Measurements from ENCODE around the gene LAMA1.

The LAMA1 gene

GRCh38 chr18:7059276-7059675 is 58.3 kb downstream of the LAMA1 start:
- H3K36me3 ChIP-seq (ENCODE audit: control insufficient read depth in 4 of 4, insufficient read depth in 4 of 4, low read length in 3 of 4), result no peaks in the 10 kb centered on the region
- DNase-seq, result no peak
- 94% methylated on average over 2 of the region's 2 CpGs for WGBS (ENCODE audit: insufficient coverage)
- H3K27ac ChIP-seq (ENCODE audit: insufficient read depth in 1 of 2, low read depth in 1 of 2, low read length in 2 of 2, poor library complexity in 1 of 2, severe bottlenecking in 2 of 2), result no peak overlapping the region
- H3K4me1 ChIP-seq (ENCODE audit: control extremely low read depth in 1 of 4, control insufficient read depth in 4 of 4, insufficient read depth in 4 of 4, low read length in 3 of 4), result no peaks in the 10 kb centered on the region
- CTCF ChIA-PET, result no interaction called here
- H3K9me3 ChIP-seq (ENCODE audit: control extremely low read depth in 1 of 5, control insufficient read depth in 4 of 5, insufficient read depth in 2 of 5, low read depth in 1 of 5, low read length in 4 of 5), result no peaks in the 10 kb centered on the region
- no peak overlapping the region for H3K4me3 ChIP-seq (ENCODE audit: control insufficient read depth in 1 of 7, extremely low read depth in 1 of 7, insufficient read depth in 4 of 7, low read depth in 2 of 7, low read length in 6 of 7)
- H3K27me3 ChIP-seq (replicated peaks in 2 of 5; ENCODE audit: control insufficient read depth in 4 of 5, insufficient read depth in 5 of 5, low read length in 4 of 5), result peaks cover 0 to 3% (median 0%) of the 10 kb centered on the region in 5 experiments
- POLR2A ChIA-PET, result no interaction called here

DNA sequence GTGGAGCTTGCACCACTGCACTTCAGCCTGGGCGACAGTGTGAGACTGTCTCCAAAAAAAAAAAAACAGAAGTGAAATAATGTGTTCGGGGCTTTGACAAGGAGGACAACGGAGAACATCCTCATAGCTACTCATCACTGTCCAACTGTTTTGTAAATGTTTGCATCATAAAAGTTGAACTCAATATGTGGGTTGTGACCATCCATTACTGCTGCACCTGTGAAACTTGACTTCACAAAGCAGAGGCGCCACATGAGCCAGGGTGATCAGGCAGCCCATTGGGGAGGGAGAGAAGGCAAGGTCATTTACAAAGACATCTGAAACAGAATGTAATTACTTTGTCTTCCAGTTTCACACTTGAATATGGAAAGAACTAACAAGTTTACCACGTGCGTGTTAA is 61.6 kb downstream of the LAMA1 start:
- ChIA-PET CTCF (no interaction called here), POLR2A (no interaction called here)
- Histone ChIP-seq H3K27ac (ENCODE audit: insufficient read depth in 1 of 2, low read depth in 1 of 2, low read length in 2 of 2, poor library complexity in 1 of 2, severe bottlenecking in 2 of 2) (no peak overlapping the region), H3K27me3 (replicated peaks in 2 of 5; ENCODE audit: control insufficient read depth in 4 of 5, insufficient read depth in 5 of 5, low read length in 4 of 5) (no peaks in the 10 kb centered on the region), H3K4me3 (ENCODE audit: control insufficient read depth in 1 of 7, extremely low read depth in 1 of 7, insufficient read depth in 4 of 7, low read depth in 2 of 7, low read length in 6 of 7) (no peak overlapping the region), H3K36me3 (ENCODE audit: control insufficient read depth in 4 of 4, insufficient read depth in 4 of 4, low read length in 3 of 4) (no peaks in the 10 kb centered on the region), H3K9me3 (ENCODE audit: control extremely low read depth in 1 of 5, control insufficient read depth in 4 of 5, insufficient read depth in 2 of 5, low read depth in 1 of 5, low read length in 4 of 5) (no peaks in the 10 kb centered on the region), H3K4me1 (ENCODE audit: control extremely low read depth in 1 of 4, control insufficient read depth in 4 of 4, insufficient read depth in 4 of 4, low read length in 3 of 4) (no peaks in the 10 kb centered on the region)
- 100% methylated on average over 3 of the region's 6 CpGs for WGBS (ENCODE audit: insufficient coverage)
- no peak for DNase-seq

GRCh38 chr18:7049951-7050350 is 67.6 kb downstream of the LAMA1 start:
- Histone ChIP-seq H3K4me1 (ENCODE audit: control extremely low read depth in 1 of 4, control insufficient read depth in 4 of 4, insufficient read depth in 4 of 4, low read length in 3 of 4) (no peaks in the 10 kb centered on the region), H3K27me3 (replicated peaks in 2 of 5; ENCODE audit: control insufficient read depth in 4 of 5, insufficient read depth in 5 of 5, low read length in 4 of 5) (peaks cover 0 to 4% (median 0%) of the 10 kb centered on the region in 5 experiments), H3K9me3 (ENCODE audit: control extremely low read depth in 1 of 5, control insufficient read depth in 4 of 5, insufficient read depth in 2 of 5, low read depth in 1 of 5, low read length in 4 of 5) (no peaks in the 10 kb centered on the region), H3K27ac (ENCODE audit: insufficient read depth in 1 of 2, low read depth in 1 of 2, low read length in 2 of 2, poor library complexity in 1 of 2, severe bottlenecking in 2 of 2) (no peak overlapping the region), H3K4me3 (ENCODE audit: control insufficient read depth in 1 of 7, extremely low read depth in 1 of 7, insufficient read depth in 4 of 7, low read depth in 2 of 7, low read length in 6 of 7) (no peak overlapping the region), H3K36me3 (ENCODE audit: control insufficient read depth in 4 of 4, insufficient read depth in 4 of 4, low read length in 3 of 4) (no peaks in the 10 kb centered on the region)
- CTCF ChIA-PET, result no interaction called here
- DNase-seq, result no peak
- WGBS (ENCODE audit: insufficient coverage), result 100% methylated on average over 3 of the region's 5 CpGs
- POLR2A ChIA-PET, result no interaction called here

DNA sequence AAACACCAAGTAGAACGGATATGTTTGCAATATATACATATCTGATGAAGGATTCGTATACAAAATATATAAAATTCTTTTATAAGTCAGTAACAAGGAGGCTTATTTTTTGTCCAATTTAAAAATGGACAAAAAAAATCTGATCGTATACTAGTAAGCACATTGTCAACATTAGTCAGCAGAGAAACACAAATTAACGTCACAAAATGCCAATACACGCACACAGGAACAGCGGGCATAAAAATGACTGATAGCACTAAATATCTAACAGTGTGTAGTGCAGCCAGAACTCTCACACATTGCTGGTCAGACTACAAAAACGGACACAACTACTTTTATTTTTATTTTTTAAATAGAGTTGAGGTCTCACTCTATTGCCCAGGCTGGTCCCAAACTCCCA is 69.5 kb downstream of the LAMA1 start:
- Histone ChIP-seq H3K27ac (ENCODE audit: insufficient read depth in 1 of 2, low read depth in 1 of 2, low read length in 2 of 2, poor library complexity in 1 of 2, severe bottlenecking in 2 of 2) (no peak overlapping the region), H3K4me1 (ENCODE audit: control extremely low read depth in 1 of 4, control insufficient read depth in 4 of 4, insufficient read depth in 4 of 4, low read length in 3 of 4) (no peaks in the 10 kb centered on the region), H3K27me3 (replicated peaks in 2 of 5; ENCODE audit: control insufficient read depth in 4 of 5, insufficient read depth in 5 of 5, low read length in 4 of 5) (peaks cover 0 to 4% (median 0%) of the 10 kb centered on the region in 5 experiments), H3K9me3 (ENCODE audit: control extremely low read depth in 1 of 5, control insufficient read depth in 4 of 5, insufficient read depth in 2 of 5, low read depth in 1 of 5, low read length in 4 of 5) (no peaks in the 10 kb centered on the region), H3K36me3 (ENCODE audit: control insufficient read depth in 4 of 4, insufficient read depth in 4 of 4, low read length in 3 of 4) (no peaks in the 10 kb centered on the region), H3K4me3 (ENCODE audit: control insufficient read depth in 1 of 7, extremely low read depth in 1 of 7, insufficient read depth in 4 of 7, low read depth in 2 of 7, low read length in 6 of 7) (no peak overlapping the region)
- ChIA-PET CTCF (no interaction called here), POLR2A (no interaction called here)
- 100% methylated on average over 4 of the region's 7 CpGs for WGBS (ENCODE audit: insufficient coverage)
- no peak for DNase-seq

- ChIA-PET CTCF (interaction anchor here (0.6 kb wide), 1 partner anchor 987 kb away, joined by 3 read pairs; no protein-coding TSS in a partner anchor), POLR2A (no interaction called here)
- Histone ChIP-seq H3K27me3 (replicated peaks in 2 of 5; ENCODE audit: control insufficient read depth in 4 of 5, insufficient read depth in 5 of 5, low read length in 4 of 5) (peaks cover 0 to 4% (median 0%) of the 10 kb centered on the region in 5 experiments), H3K27ac (ENCODE audit: insufficient read depth in 1 of 2, low read depth in 1 of 2, low read length in 2 of 2, poor library complexity in 1 of 2, severe bottlenecking in 2 of 2) (no peak overlapping the region), H3K9me3 (ENCODE audit: control extremely low read depth in 1 of 5, control insufficient read depth in 4 of 5, insufficient read depth in 2 of 5, low read depth in 1 of 5, low read length in 4 of 5) (no peaks in the 10 kb centered on the region), H3K36me3 (ENCODE audit: control insufficient read depth in 4 of 4, insufficient read depth in 4 of 4, low read length in 3 of 4) (no peaks in the 10 kb centered on the region), H3K4me1 (ENCODE audit: control extremely low read depth in 1 of 4, control insufficient read depth in 4 of 4, insufficient read depth in 4 of 4, low read length in 3 of 4) (no peaks in the 10 kb centered on the region), H3K4me3 (ENCODE audit: control insufficient read depth in 1 of 7, extremely low read depth in 1 of 7, insufficient read depth in 4 of 7, low read depth in 2 of 7, low read length in 6 of 7) (no peak overlapping the region)
- no CpG with 5 or more reads among the region's 1 CpG for WGBS (ENCODE audit: insufficient coverage)
- DNase-seq, result no peak
Measured at GRCh38 chr18:7047336-7047735, 70.3 kb downstream of the LAMA1 start.

DNA sequence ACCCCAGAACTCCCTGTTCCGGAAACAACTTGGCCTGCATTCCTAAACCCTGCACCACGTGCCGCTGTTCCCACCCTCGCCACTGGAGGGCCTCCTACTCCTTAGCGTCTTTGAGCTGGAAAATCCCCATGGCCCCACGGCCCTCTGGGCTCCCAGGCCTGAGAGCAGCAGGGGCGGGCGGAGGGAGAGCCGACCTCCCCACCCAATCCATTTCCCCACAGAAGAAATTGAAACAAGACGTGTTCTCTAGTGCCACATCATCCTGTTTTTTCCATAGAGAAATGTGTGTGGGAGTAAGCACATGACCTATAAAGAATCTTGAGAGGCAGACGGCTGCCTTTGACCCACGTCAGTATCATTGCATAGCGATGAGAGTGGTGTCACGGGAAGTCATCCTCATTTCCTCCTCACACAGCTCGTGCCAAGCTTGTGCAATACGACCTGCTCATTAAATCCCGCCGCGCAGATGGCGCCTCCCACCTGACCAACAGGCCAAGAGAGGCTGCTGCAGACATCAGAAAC is 79.2 kb downstream of the LAMA1 start:
- peaks cover 0 to 3% (median 0%) of the 10 kb centered on the region in 5 experiments for H3K27me3 ChIP-seq (replicated peaks in 2 of 5; ENCODE audit: control insufficient read depth in 4 of 5, insufficient read depth in 5 of 5, low read length in 4 of 5)
- peak in 2 of 3 donors; percentile 54 to 76 for DNase-seq
- no peaks in the 10 kb centered on the region for H3K9me3 ChIP-seq (ENCODE audit: control extremely low read depth in 1 of 5, control insufficient read depth in 4 of 5, insufficient read depth in 2 of 5, low read depth in 1 of 5, low read length in 4 of 5)
- ChIA-PET CTCF (interaction anchor here (1.0 to 2.6 kb wide), 2 partner anchors 137 to 139 kb away, joined by 5 to 10 read pairs; no protein-coding TSS in a partner anchor), POLR2A (no interaction called here)
- H3K4me3 ChIP-seq (ENCODE audit: control insufficient read depth in 1 of 7, extremely low read depth in 1 of 7, insufficient read depth in 4 of 7, low read depth in 2 of 7, low read length in 6 of 7), result peak overlapping the region in 1 of 7 experiments; percentile 40
- no peak overlapping the region for H3K27ac ChIP-seq (ENCODE audit: insufficient read depth in 1 of 2, low read depth in 1 of 2, low read length in 2 of 2, poor library complexity in 1 of 2, severe bottlenecking in 2 of 2)
- WGBS (ENCODE audit: insufficient coverage), result 49% methylated on average over 10 of the region's 20 CpGs
- H3K4me1 ChIP-seq (ENCODE audit: control extremely low read depth in 1 of 4, control insufficient read depth in 4 of 4, insufficient read depth in 4 of 4, low read length in 3 of 4), result no peaks in the 10 kb centered on the region
- no peaks in the 10 kb centered on the region for H3K36me3 ChIP-seq (ENCODE audit: control insufficient read depth in 4 of 4, insufficient read depth in 4 of 4, low read length in 3 of 4)

DNA sequence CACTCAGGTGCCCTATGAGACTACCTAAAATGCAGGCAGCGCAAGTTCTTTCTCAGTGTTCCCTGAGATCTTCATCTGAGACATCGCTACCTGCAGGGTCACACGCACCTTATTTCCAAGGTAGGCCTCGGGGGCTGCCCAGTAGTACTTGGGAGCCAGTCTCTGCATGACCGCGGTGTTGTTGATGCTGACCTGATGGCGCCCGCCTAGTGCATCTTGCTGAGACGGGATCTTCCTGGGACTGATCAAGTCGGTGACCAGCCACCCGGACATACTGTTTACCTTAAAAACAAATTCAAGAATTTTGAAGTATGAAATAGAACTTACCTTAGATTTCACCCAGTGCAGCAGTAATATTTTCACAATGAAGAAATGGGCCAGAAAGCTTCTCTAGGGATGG is 80.1 kb downstream of the LAMA1 start:
- POLR2A ChIA-PET, result no interaction called here
- H3K27ac ChIP-seq (ENCODE audit: insufficient read depth in 1 of 2, low read depth in 1 of 2, low read length in 2 of 2, poor library complexity in 1 of 2, severe bottlenecking in 2 of 2), result no peak overlapping the region

More for the DNA sequence above, 80.1 kb downstream of the LAMA1 start:
- 98% methylated on average over 11 of the region's 11 CpGs for WGBS (ENCODE audit: insufficient coverage)
- no peak for DNase-seq
- H3K9me3 ChIP-seq (ENCODE audit: control extremely low read depth in 1 of 5, control insufficient read depth in 4 of 5, insufficient read depth in 2 of 5, low read depth in 1 of 5, low read length in 4 of 5), result no peaks in the 10 kb centered on the region
- no peaks in the 10 kb centered on the region for H3K4me1 ChIP-seq (ENCODE audit: control extremely low read depth in 1 of 4, control insufficient read depth in 4 of 4, insufficient read depth in 4 of 4, low read length in 3 of 4)
- no peak overlapping the region for H3K4me3 ChIP-seq (ENCODE audit: control insufficient read depth in 1 of 7, extremely low read depth in 1 of 7, insufficient read depth in 4 of 7, low read depth in 2 of 7, low read length in 6 of 7)
- H3K27me3 ChIP-seq (replicated peaks in 2 of 5; ENCODE audit: control insufficient read depth in 4 of 5, insufficient read depth in 5 of 5, low read length in 4 of 5), result peaks cover 0 to 3% (median 0%) of the 10 kb centered on the region in 5 experiments
- H3K36me3 ChIP-seq (ENCODE audit: control insufficient read depth in 4 of 4, insufficient read depth in 4 of 4, low read length in 3 of 4), result no peaks in the 10 kb centered on the region
- CTCF ChIA-PET, result interaction anchor here (2.6 kb wide), 1 partner anchor 140 kb away, joined by 10 read pairs; no protein-coding TSS in a partner anchor

All from common myeloid progenitor, CD34-positive (primary cell).